Measurements from ENCODE around the gene RAP1GAP2. TPM values are rescaled to one million over a fixed set of nuclear protein-coding genes. Genes with fewer than 3 reads are reported as not detected.

The RAP1GAP2 gene
- total RNA-seq, 4 donors from 2014 or later: 0.85 to 2.4 (median 1.5) TPM

DNA sequence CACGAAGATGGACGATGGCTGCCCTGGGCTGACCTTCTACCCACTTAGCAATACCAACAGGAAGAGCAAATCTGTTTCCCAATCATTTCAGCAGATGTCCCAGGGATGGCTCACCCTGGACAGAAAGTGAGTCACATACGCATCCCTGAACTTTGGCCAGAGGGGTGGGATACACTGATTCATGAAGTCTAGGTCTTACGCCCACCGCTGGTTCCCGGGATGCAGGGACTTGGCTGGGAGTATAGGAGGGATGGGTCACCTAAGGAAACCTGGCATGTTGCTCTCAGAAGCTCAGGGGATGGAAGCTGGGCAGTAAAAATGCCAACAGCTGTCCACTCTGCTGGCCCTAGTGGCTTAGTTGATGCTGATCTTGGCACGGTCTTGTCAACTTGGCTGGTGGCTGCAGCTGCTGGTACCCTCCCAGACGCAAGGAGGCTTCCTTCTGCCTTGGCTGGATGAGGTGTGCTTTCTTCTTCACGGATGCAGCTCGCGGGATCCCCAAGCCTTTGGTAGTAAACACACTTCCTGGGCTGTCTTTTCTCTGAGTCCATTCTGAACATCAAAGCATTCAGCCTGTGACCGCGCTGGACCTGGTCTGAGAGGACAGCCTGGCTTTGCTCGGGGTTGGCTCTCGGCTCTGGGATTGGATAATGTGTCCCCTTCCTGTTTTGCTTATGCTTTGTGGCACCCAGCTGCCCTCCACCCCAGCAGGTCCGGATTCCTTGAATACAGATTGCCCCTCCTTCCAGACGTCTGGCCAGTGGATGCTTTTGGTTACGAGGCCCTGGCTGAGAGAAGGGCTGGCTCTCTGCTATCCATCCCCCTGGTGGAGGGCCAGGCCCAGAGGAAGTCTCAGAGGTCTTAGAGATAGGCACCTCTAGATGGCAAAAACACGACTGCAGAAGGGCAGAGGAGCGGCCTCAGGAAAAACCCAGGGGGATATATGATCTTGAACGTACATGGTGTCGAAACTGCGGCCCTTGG, 71.5 kb downstream of the RAP1GAP2 start:
- ATAC-seq: peak; percentile 50 to 58
- H3K36me3 ChIP-seq: no peaks in the 10 kb centered on the region
- H3K9me3 ChIP-seq: no peaks in the 10 kb centered on the region
- H3K4me3 ChIP-seq: no peak overlapping the region
- in situ Hi-C loops (cut with MboI; ENCODE audit: low sequenced_read_pairs in 4 of 4) (no loop called here), intact Hi-C loops (cut with DNase I; ENCODE audit: low total_unique reads) (no loop called here)
- peak in 1 of 2 donors; percentile 35 for DNase-seq
- H3K27ac ChIP-seq: no peak overlapping the region
- TF ChIP-seq POLR2A (IDR thresholded peaks at IDR 0.05): no peak
- TF ChIP-seq, protein P1, sequence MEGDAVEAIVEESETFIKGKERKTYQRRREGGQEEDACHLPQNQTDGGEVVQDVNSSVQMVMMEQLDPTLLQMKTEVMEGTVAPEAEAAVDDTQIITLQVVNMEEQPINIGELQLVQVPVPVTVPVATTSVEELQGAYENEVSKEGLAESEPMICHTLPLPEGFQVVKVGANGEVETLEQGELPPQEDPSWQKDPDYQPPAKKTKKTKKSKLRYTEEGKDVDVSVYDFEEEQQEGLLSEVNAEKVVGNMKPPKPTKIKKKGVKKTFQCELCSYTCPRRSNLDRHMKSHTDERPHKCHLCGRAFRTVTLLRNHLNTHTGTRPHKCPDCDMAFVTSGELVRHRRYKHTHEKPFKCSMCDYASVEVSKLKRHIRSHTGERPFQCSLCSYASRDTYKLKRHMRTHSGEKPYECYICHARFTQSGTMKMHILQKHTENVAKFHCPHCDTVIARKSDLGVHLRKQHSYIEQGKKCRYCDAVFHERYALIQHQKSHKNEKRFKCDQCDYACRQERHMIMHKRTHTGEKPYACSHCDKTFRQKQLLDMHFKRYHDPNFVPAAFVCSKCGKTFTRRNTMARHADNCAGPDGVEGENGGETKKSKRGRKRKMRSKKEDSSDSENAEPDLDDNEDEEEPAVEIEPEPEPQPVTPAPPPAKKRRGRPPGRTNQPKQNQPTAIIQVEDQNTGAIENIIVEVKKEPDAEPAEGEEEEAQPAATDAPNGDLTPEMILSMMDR (IDR thresholded peaks at IDR 0.05 in 4 of 5, conservative IDR thresholded peaks at IDR 0.05 in 1 of 5): no peak
- H3K4me1 ChIP-seq: no peaks in the 10 kb centered on the region
- peaks cover 0 to 2% (median 0%) of the 10 kb centered on the region in 3 donors for H3K27me3 ChIP-seq

DNA sequence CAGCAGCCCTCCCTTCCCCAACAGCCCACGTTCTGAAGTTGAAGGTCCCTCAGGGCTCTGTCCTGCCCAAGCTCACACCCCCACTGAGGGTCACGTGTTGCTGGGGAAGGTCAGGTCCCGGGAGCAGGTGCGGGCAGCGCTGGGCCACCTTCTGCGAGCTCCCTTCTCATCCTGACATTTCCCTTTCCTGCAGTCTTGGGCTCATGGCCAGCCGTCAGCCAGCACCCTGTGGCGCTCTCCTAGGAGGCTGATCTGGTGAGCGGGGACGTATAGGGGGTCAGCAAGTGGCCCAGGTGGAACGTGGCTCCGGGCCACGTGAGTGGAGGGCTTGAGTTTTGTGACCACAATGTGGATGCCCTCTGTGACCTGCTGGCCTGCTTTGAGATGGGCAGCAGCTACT, 73.4 kb downstream of the RAP1GAP2 start:
- H3K4me1 ChIP-seq: no peaks in the 10 kb centered on the region
- no peak overlapping the region for H3K27ac ChIP-seq
- TF ChIP-seq, protein P1 (IDR thresholded peaks at IDR 0.05 in 4 of 5, conservative IDR thresholded peaks at IDR 0.05 in 1 of 5): no peak
- no peak for TF ChIP-seq POLR2A (IDR thresholded peaks at IDR 0.05)
- H3K27me3 ChIP-seq: peaks cover 0 to 2% (median 0%) of the 10 kb centered on the region in 3 donors
- H3K4me3 ChIP-seq: no peak overlapping the region
- in situ Hi-C loops (cut with MboI; ENCODE audit: low sequenced_read_pairs in 4 of 4): no loop called here
- intact Hi-C loops (cut with DNase I; ENCODE audit: low total_unique reads): no loop called here
- no peak for DNase-seq
- no peak for ATAC-seq
- no peaks in the 10 kb centered on the region for H3K9me3 ChIP-seq
- H3K36me3 ChIP-seq: no peaks in the 10 kb centered on the region

DNA sequence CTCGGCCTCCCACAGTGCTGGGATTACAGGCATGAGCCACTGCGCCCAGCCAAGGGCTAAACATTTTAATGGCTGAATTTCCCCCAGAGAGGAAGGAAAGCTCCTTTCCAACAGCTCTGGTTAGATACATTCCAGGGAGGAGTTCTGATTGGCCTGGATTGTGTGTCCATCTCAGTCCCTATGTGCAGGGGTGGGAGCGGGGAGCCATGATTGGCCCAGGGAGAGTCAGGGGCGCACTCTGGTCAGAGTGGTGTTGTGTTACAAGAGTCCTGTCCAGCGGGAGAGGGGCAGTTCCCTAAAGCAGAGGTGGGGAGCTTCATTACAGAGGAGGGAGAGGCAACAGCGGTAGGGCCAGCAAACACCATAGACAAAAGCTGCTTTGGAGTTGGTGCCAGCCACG, 75.0 kb downstream of the RAP1GAP2 start:
- no peak for DNase-seq
- peaks cover 0 to 2% (median 0%) of the 10 kb centered on the region in 3 donors for H3K27me3 ChIP-seq
- no peaks in the 10 kb centered on the region for H3K4me1 ChIP-seq
- H3K36me3 ChIP-seq: no peaks in the 10 kb centered on the region
- no peak for ATAC-seq
- in situ Hi-C loops (cut with MboI; ENCODE audit: low sequenced_read_pairs in 4 of 4) (no loop called here), intact Hi-C loops (cut with DNase I; ENCODE audit: low total_unique reads) (no loop called here)
- no peak for TF ChIP-seq POLR2A (IDR thresholded peaks at IDR 0.05)
- TF ChIP-seq, protein P1 (IDR thresholded peaks at IDR 0.05 in 4 of 5, conservative IDR thresholded peaks at IDR 0.05 in 1 of 5): no peak
- H3K9me3 ChIP-seq: no peaks in the 10 kb centered on the region
- H3K4me3 ChIP-seq: no peak overlapping the region
- H3K27ac ChIP-seq: no peak overlapping the region

DNA sequence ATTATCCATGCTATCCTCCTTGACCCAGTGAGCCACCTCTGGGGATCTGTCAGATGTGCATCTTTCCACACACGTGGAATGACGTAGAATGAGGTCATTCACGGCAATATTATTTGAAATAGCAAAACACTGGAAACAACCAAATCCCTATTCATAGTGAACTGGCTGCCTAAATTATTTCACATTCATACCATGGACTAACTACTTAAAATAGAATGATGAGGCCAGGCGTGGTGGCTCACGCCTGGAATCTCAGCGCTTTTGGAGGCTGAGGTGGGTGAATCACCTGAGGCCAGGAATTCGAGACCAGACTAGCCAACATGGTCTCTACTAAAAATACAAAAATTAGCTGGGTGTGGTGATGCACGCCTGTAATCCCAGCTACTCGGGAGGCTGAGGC, 75.5 kb downstream of the RAP1GAP2 start:
- no peak for DNase-seq
- intact Hi-C loops (cut with DNase I; ENCODE audit: low total_unique reads): no loop called here
- Histone ChIP-seq H3K4me1 (no peaks in the 10 kb centered on the region), H3K36me3 (no peaks in the 10 kb centered on the region), H3K9me3 (no peaks in the 10 kb centered on the region), H3K27ac (no peak overlapping the region), H3K27me3 (peaks cover 0 to 2% (median 0%) of the 10 kb centered on the region in 3 donors), H3K4me3 (no peak overlapping the region)
- ATAC-seq: no peak
- in situ Hi-C loops (cut with MboI; ENCODE audit: low sequenced_read_pairs in 4 of 4): no loop called here
- no peak for TF ChIP-seq POLR2A (IDR thresholded peaks at IDR 0.05)
- TF ChIP-seq, protein P1 (IDR thresholded peaks at IDR 0.05 in 4 of 5, conservative IDR thresholded peaks at IDR 0.05 in 1 of 5): no peak

Data from gastrocnemius medialis (tissue), 4 donors.